ENCODE measurements around the gene KMT2C.
"Not testable (repeated sequence)": the region's sequence is repeated elsewhere in the genome, so short reads cannot be mapped to it uniquely, and the experiment has no call there.

Gene KMT2C

DNA sequence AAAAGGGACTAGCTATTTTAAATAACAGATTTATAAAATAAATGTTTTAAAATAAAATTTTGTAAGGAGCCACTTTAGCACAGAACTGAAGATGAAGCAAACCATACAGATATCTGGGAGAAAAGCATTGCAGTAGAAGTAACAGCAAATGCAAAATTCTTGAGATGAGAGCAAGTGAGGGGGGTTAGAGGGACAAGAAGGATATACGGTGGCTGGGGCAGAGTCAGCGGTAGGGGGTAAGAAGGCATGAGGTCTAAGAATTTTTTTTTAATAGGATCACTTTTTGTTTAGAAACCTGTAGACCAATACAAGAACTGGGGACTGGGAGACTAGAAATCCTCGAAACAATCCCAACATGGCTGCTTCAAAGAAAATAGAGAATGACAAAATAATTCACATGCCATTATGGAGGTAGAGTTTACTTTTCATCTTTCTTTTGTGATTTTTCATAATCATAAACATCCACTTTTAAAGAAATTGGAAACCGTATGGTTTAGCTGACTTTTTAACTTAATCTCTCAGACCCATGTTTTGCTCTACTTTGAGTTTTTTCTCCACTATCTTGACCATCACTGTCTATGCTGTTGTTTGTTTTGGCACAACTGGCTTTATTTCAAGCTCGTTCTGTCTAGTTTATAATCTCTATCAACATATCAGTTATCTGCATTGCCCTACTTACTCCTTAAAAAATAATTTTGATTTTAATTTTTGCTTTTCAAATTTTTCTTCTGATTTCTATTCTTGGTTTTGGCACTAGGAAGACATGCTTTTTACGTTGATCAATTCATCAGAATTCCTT is 73.5 kb downstream of the KMT2C start:
- no peak for DNase-seq (ENCODE audit: low read depth in 2 of 2)

DNA sequence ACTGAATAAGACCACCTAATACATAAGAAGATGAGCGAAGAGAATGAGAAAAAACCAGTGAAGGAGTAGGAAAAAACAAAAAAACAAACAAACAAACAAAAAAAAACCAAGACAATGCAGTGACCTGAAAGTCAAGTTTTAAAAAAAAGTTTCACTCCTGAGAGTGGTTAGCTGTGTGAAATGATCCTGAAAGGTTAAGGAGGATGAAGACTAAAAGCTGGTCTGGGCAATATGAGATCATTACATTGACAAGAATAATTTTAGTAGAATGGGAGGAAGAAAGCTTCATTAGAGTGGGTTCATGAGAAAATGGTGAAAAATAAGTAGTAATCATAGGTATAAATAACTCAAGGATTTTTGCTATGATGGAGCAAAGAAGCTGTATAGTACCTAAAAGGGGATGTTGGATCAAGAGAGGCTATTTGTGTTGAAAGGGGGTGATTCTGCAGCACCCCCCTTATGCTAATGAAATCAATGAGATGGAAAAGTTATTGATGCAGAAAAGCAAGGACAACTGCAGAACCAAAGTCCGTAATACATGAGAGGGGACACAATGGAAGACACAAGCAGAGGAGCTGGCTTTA is 80.2 kb downstream of the KMT2C start:
- no peak for DNase-seq (ENCODE audit: low read depth in 2 of 2)

DNA sequence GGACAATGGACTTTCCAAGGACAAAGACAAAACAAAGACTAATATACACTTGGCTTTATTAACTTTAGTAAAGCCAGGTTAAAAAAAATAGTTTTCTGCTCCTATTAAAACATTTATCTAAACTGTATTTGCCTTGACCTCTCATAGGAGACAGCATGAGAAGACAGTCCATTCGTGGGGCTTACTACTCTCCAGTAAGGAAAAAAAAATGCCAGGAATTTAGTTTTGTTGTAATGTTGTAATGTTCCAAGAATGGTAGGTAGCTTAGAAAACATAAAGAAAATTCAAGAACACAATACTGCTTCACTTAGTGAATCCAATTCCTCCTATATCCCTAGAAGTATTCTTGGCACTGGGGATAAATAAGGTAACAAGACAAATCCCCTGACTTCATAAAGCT is 81.7 kb downstream of the KMT2C start:
- no peak for DNase-seq (ENCODE audit: low read depth in 2 of 2)

DNA sequence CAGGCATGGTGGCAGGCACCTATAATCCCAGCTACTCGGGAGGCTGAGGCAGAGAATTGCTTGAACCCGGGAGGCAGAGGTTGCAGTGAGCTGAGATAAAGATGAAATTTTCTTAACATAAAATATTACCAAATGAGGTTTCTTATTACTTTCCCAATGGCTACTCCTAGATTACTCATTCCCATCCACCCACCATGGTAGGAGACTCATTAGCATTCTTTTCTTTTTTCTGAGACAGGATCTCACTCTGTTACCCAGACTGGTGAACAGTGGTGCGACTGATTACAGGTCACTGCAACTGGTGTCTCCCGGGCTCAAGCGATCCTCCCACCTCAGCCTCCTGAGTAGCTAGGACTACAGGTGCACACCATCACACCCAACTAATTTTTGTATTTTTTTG is 82.5 kb downstream of the KMT2C start:
- not testable (repeated sequence) for DNase-seq (ENCODE audit: low read depth in 2 of 2)

DNA sequence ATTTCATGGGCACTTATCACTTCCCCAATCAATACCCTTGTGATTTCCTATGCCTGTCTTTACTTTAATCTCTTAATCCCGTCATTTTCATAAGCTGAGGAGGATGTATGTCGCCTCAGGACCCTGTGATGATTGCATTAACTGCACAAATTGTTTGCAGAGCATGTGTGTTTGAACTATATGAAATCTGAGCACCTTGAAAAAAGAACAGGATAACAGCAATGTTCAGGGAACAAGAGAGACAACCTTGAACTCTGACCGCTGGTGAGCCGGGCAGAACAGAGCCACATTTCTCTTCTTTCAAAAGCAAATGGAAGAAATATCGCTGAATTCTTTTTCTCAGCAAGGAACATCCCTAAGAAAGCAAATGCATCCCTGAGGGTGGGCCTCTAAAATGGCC is 84.1 kb downstream of the KMT2C start:
- not testable (repeated sequence) for DNase-seq (ENCODE audit: low read depth in 2 of 2)

DNA sequence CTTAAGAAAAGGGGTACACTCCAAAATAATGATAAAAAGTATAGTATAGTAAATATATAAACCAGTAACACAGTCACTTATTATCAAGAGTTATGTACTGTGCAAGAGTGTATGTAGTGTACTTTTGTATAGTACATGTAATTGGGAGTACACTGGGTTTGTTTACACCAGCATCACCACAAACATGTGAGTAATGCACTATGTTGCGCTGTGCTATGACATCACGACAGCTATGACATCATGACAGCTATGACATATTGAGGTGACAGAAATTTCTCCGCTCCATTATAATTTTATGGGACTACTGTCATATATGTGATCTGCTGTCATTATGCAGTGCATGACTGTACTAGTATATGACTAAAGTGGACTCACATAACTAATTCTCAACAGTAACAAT is 84.6 kb downstream of the KMT2C start:
- DNase-seq (ENCODE audit: low read depth in 2 of 2): no peak

DNA sequence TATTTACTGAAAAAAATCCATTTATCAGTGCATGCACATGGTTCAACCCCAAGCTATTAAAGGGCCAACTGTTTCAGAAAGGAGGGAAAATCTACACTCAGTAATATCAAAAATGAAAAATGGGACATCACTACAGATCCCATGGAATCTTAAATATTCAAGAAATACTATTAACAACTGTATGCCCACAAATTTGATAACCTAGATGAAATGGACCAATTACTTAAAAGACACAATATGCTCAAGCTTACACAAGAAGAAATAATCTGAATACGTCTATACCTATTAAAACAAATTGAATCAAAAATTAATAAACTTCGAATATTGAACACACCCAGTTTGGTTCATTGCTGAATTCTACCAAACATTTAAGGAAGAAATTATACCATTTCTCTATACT is 87.9 kb downstream of the KMT2C start:
- no peak for DNase-seq (ENCODE audit: low read depth in 2 of 2)

DNA sequence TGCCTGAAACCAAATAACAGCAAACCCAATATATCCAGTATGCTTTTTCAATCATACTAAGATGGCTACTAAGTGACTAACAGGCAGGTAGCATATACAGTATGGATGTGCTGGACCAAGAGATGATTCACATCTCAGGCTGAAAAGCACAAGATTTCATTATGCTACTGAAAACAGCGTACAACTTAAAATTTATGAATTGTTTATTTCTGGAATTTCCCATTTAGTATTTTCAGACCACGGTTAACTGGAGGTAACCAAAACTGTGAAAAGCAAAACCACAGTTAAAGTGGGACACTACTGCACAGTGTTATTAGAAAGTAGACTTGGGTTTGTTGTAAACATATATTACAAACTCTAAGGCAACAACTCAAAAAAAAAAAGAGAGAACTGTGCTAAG is 91.5 kb downstream of the KMT2C start:
- no peak for DNase-seq (ENCODE audit: low read depth in 2 of 2)

DNA sequence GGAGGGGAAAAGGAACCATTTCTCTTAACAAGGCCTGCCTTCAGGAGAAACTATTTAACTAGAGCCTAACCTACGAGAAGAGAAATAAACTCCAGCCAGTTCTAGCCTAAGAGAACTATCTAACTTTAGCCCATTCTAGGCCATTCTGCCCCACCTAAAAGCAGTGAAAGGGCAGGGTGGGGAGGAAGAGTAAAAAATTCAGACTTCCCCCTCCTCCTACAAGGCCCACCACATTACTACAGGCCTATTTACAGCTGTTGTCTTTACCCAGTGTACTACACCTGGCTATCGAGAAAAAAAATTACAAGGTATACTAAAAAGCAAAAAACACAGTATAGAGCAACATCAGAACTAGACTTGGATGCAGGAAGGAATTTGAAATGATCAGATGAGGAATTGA is 93.0 kb downstream of the KMT2C start:
- no peak for DNase-seq (ENCODE audit: low read depth in 2 of 2)

DNA sequence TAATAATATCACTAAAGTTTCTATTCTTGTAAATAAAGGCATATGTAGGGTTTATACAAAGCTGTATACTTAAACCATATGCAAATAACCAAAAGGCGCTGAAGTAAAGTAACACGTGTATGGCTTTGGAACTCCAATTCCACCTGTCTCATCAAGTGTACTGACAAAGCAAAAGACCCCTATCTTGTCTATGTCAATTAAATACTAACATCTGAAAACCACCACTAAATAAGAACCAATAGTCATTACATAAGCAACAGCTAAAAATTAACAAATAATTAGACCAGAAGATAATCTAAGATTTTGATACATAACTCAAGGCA is 93.9 kb downstream of the KMT2C start:
- DNase-seq (ENCODE audit: low read depth in 2 of 2): no peak

DNA sequence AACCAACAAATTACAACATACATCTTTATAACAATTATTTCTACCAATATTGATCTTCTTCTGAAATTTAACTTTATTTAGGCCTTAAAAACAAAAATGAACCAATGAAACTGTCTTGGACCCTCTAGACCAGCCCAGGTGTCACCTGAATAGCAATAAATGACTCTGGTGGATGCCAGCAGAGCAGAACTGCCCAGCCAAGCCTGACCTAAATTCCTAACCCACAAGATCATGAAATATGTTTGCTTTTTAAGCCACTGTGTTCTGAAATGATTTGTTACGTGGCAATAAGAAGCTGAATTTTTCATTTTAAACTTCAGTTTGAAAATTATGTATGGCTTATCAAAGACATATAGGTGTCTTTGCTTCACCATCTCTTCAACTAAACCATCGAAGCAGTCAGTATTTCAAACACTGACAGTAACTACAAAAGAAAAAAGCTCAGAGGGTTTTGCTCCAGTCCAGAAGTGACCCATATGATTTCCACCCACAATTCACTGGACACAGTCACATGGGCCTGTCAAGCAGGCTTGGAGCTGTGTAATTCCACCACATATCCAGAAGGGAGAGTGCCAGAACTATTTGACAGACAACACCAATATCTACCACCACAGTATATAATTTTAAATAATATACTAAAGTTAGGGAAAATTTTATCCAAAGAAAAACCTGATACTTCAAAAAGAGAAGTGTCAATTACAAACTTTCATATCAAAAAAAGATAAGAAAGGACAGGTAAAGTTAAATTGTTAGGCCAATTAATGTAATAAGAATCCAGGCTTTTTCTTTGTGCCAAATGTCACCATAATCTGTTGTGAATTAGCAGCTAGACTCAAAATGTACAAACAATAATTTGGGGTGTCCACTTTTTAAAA is 94.5 kb downstream of the KMT2C start:
- DNase-seq (ENCODE audit: low read depth in 2 of 2): no peak

DNA sequence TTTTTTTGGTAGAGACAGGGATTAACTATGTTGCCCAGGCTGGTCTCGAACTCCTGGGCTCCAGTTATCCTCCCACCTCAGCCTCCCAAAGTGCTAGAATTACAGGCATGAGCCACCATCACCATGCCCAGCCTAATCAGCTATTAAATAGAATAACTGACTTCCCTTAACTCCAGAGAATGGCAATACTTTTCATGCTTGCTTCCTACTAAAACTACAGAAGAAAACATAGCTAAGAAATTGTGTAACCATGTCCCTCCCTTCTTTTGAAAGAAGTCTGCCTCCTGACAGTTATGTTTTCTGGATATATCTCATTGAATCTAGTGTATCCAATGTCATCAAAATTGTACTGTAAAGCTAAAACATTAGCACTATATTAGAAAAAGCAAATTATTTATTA is 95.6 kb downstream of the KMT2C start:
- DNase-seq (ENCODE audit: low read depth in 2 of 2): no peak

DNA sequence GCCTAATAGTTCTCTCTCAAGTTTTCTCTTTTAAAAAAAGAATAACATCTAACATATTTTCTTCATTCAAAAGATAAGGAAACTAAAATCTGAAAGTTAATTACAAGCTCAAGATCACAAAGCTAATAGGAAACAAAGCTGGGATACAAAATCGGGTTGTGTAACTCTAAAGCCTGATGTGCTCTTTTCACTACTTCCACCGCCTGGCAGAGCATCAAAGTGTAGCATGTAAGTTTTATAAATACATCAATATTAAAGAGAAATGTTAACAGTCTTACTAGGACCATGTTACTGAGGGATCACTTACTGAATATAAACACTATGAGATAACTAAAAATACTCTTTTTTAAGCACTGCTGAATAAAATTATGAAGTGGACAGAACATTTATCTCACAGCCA is 97.2 kb downstream of the KMT2C start:
- no peak for DNase-seq (ENCODE audit: low read depth in 2 of 2)

DNA sequence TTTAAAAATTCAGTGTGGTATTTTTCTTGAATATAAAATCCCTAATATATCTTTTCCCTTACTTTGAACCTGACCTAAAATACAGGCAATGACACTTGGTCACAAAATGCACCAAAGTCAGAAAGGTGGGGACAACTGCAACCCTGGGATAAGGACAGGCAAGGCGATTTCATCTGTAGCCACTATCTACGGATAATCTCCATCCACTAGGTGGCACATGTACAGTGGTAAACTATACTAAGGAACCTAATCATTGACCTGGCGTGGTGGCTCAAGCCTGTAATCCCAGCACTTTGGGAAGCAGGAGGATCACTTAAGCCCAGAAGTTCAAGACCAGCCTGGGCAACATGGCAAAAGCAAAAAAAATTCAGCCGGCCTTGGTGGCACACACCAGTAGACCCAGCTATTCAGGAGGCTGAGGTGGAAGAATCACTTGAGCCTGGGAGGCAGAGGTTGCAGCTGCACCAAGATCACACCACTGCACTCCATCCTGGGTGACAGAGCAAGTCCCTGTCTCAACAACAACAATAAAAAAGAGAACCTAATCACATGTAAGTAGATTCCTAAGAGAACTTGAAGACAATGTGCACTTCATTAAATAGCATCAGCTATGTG is 98.9 kb downstream of the KMT2C start:
- peak in 1 of 2 donors; percentile 0 for DNase-seq (ENCODE audit: low read depth in 2 of 2)

DNA sequence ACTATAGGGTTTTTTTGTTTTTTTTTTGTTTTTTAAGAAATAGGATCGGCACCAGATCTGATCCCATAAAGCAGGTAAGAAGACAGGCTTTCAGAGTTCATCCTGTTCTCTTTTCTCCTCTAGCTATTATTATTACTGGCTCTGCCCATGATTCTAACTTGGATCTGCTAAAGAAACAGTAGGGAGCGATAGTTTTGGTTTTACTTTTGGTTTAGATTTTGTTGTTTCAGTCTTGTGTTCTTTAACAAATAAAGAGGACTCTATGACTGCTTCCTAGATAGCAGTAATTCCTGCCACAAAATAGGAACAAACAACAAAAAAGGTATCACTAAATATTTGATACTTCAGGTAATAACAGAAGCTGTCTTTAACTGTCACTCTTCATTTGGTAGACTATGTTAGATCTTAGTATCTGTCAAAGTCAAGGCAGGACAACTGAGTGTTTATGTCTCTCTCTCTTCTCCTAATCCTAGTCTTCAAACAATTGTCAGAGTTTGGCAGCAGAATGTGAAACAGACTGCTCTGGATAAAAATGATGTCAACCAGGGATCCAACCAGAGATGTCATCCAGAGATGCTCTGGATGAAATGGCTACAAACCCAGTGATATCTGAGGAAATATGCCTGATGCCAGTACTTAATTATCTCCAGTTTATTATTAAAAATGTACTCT is 99.8 kb downstream of the KMT2C start:
- DNase-seq (ENCODE audit: low read depth in 2 of 2): no peak

DNA sequence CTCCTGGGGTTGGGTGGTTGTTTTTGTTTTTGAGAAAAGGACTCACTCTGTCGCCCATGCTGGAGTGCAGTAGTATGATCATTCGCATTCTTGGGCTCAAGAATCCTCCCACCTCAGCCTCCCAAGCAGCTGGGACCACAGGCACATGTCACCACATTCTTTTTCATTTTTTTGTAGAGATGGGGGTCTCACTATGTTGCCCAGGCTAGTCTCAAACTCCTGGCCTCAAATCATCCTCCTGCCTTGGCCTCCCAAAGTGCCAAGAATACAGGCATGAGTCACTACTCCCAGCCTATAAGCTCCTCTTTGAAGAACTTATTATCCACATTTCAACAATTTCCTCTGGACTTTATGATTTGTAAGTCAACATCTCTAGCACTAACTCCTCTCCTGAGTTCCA is 102.7 kb downstream of the KMT2C start:
- DNase-seq (ENCODE audit: low read depth in 2 of 2): no peak

DNA sequence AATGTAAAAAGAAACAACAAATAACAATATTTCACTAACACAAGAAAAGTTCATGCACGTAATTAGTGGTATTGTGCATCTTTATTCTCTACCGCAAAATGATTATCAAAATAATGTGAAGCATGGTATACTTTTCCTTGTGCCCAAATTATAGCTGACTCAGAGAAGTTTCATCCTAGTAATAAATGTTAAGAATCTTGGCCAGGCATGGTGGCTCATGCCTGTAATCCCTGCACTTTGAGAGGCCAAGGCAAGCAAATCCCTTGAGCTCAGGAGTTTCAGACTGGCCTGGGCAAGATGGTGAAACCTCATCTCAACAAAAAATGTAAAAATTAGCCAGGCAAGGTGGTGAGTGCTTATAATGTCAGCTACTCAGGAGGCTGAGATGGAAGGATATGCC is 105.0 kb downstream of the KMT2C start:
- DNase-seq (ENCODE audit: low read depth in 2 of 2): no peak

DNA sequence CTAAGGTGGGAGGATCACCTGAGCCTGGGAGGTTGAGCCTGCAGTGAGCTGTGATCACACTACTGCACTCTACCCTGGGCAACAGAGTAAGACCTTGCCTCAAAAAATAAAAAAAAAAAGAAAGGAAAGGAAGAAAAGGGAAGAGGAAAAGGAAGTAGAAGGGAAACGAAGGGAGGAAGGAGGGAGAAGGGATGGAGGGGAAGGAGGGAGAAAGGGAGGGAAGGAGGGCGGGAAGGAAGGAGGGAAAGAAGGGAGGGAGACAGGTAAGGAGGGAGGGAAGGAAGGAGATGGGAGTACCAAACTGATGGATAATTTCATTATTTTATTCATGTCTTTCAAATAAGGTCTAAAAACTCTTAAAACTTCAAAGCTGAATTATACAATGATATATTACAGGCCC is 106.3 kb downstream of the KMT2C start:
- no peak for DNase-seq (ENCODE audit: low read depth in 2 of 2)

DNA sequence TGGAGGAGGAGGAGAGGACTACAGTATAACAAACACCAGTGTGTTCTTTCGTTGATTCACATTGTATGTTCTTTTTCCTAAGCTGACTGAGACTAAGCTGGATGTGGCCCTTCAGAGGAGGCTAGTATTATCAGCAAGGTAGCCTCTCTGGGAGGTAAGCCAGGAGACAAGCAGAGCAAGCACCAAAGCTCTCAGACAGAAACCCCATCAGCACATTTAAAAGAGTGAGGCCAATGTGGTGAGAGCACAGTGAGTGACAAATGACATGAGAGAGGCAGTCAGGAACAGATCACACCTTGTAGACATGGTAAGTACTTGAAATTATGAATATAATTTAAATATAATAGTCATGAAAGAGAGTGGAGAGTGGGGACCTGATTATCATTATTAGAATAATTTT is 107.6 kb downstream of the KMT2C start:
- DNase-seq (ENCODE audit: low read depth in 2 of 2): no peak

DNA sequence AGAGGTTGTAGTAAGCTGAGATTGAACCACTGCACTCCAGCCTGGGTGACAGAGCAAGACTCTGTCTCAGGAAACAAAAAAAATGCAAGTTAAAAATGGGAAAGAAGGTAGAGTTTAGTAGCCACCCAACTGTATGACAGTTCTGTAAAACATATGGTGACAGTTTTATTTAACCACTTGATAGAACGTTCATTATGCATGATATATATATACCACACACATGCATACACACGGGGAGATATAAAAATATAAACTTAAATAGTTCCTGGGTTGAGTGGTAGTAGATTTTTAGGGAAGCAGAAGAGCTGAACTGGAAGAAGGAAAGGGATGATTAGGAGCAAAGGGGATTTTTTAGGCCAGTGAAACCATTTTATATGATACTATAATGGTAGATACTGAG is 120.0 kb downstream of the KMT2C start:
- no peak for DNase-seq (ENCODE audit: low read depth in 2 of 2)

DNA sequence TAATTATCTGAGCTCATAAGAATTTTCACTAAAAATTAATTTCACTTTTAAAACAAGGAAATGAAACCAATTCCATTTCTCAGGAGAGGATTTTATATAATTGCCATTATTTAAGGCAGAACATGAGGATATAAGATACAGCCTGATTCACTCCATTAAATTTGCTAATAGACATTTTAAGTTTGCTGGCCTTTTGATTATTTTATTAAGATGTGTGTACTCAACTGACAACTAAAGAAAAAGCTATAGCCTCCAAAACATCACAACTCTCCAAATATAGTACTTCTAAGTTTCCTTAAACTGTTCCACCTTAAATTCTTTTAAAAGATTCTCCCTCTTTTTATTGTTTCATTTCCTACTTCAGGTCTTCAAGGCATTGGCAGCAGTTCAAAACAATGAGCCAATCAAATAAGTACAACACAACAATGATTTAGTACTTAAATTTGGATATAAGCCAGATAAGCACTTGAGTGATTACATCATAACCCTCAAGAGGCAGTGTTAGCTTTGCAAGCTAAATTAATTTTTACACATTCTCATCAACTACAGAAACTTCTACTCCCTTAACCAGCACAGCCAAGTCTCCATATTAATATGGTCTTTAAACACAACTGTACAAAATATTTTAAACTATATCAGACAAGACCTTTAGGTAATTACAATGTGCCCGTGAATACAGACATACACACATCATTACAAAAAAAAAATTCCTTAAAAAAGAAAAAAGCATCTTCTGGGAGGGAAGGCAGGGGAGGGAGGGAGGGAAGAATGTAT is 121.8 kb downstream of the KMT2C start:
- DNase-seq (ENCODE audit: low read depth in 2 of 2): no peak
